HepG2 (cell line): ENCODE results near the gene CERS1. TPM values are rescaled to one million over a fixed set of nuclear protein-coding genes. Genes with fewer than 3 reads are reported as not detected.

Experiments used
- ARID4A ChIP-seq: sonication (generic); formaldehyde crosslinking; IDR thresholded peaks from 2 replicates; pipeline ENCODE4 v1.5.0; 2020; ENCODE audit warnings: mild to moderate bottlenecking, missing genetic modification reagents, borderline replicate concordance
- MAX ChIP-seq: IDR thresholded peaks from 2 replicates; pipeline ENCODE4 v1.6.1; 2012; ENCODE audit warnings: inconsistent platforms
- NFKB2 ChIP-seq: sonication (generic); formaldehyde crosslinking; IDR thresholded peaks from 2 replicates; pipeline ENCODE4 v1.4.0; 2020; ENCODE audit warnings: missing genetic modification reagents, borderline replicate concordance
- POGK ChIP-seq: sonication (generic); formaldehyde crosslinking; conservative IDR thresholded peaks from 2 replicates; pipeline ENCODE4 v1.8.0; 2022; ENCODE audit warnings: mild to moderate bottlenecking, moderate library complexity, missing genetic modification reagents
- REL ChIP-seq: sonication (generic); formaldehyde crosslinking; conservative IDR thresholded peaks from 2 replicates; pipeline ENCODE4 v1.8.0; 2022; ENCODE audit warnings: mild to moderate bottlenecking, missing genetic modification reagents, moderate library complexity
- YY1 ChIP-seq: IDR thresholded peaks from 2 replicates; pipeline ENCODE4 v1.6.1; 2011; ENCODE audit warnings: low read length, low read depth, moderate library complexity, mild to moderate bottlenecking; ENCODE audit not compliant: insufficient read depth, insufficient replicate concordance
- ZBTB49 ChIP-seq: sonication (generic); formaldehyde crosslinking; IDR thresholded peaks from 2 replicates; pipeline ENCODE4 v1.4.0; 2020; ENCODE audit warnings: missing genetic modification reagents, borderline replicate concordance
- ZBTB7B ChIP-seq: sonication (generic); formaldehyde crosslinking; IDR thresholded peaks from 2 replicates; pipeline ENCODE4 v1.4.0; 2020; ENCODE audit warnings: missing genetic modification reagents
- ZFP36L1 ChIP-seq: sonication (generic); formaldehyde crosslinking; IDR thresholded peaks from 2 replicates; pipeline ENCODE4 v1.8.0; 2022; ENCODE audit warnings: mild to moderate bottlenecking, missing genetic modification reagents, moderate library complexity
- ZNF282 ChIP-seq: fragments of 450-650 bp; IDR thresholded peaks from 2 replicates; pipeline ENCODE4 v1.6.1; 2018; ENCODE audit not compliant: partially characterized antibody
- ZNF484 ChIP-seq: sonication (generic); formaldehyde crosslinking; IDR thresholded peaks from 2 replicates; pipeline ENCODE4 v1.5.1; 2020; ENCODE audit warnings: mild to moderate bottlenecking, low read depth, missing genetic modification reagents, borderline replicate concordance
- ZNF597 ChIP-seq: sonication (generic); formaldehyde crosslinking; IDR thresholded peaks from 2 replicates; pipeline ENCODE4 v1.5.0; 2020; ENCODE audit warnings: missing genetic modification reagents
- ZNF672 ChIP-seq: sonication (generic); formaldehyde crosslinking; IDR thresholded peaks from 2 replicates; pipeline ENCODE4 v1.8.1; 2022; ENCODE audit warnings: missing genetic modification reagents
- ZNF709 ChIP-seq: sonication (generic); formaldehyde crosslinking; IDR thresholded peaks from 2 replicates; pipeline ENCODE4 v1.5.0; 2020; ENCODE audit warnings: mild to moderate bottlenecking, missing genetic modification reagents
- polyA plus RNA-seq, 8 experiments: library from polyadenylated mRNA; depleted of rRNA in 3 of 8; stranded (reverse) in 7 of 8; unstranded in 1 of 8; fragments of >200 nt; fragmentation: Illumina TruSeq in 4 of 8; extraction: Trizol in 4 of 8; gene quantifications; 2 replicates each; pipeline versions ENCODE4 v1.2.1 to v1.2.3, GENCODE V29; 2011 to 2016; ENCODE audit warnings: low read depth in 4 of 8, missing spikeins in 1 of 8, mixed read lengths in 1 of 8; ENCODE audit not compliant: insufficient read depth in 1 of 8
- total RNA-seq, 5 experiments: library from RNA; depleted of rRNA; stranded (reverse); fragments of >200 nt; fragmentation: Illumina TruSeq; extraction: Trizol; gene quantifications; 2 replicates each; pipeline ENCODE4 v1.2.3, GENCODE V29; 2016; ENCODE audit warnings: low read depth in 1 of 5

The CERS1 gene
- total and polyA plus RNA-seq, 2 of the 13 experiments (the other 11 are each of a cell fraction or from before 2014, with no cell fraction given): 4.6 to 9.8 TPM

GRCh38 chr19:18831524-18832305 lies 64.2 kb downstream of the CERS1 start, which contains the start of gene UPF1 (continued):
- TF ChIP-seq ZBTB49 (CRISPR knock-in tag) (no peak), POGK (CRISPR knock-in tag) (0 out of 2 replicates have a peak, but pooled peaks have one; percentile 51), REL (CRISPR knock-in tag) (0 out of 2 replicates have a peak, but pooled peaks have one; percentile 10), ZNF672 (CRISPR knock-in tag) (no peak), ZFP36L1 (CRISPR knock-in tag) (no peak), MAX (peak; percentile 70), NFKB2 (CRISPR knock-in tag) (0 out of 2 replicates have a peak, but pooled peaks have one; percentile 28), YY1 (peak; percentile 54), ARID4A (CRISPR knock-in tag) (0 out of 2 replicates have a peak, but pooled peaks have one; percentile 65), ZNF484 (CRISPR knock-in tag) (no peak), ZNF709 (peak; percentile 50; the same call in 1 of the 2 replicates), ZBTB7B (CRISPR knock-in tag) (peak; percentile 60; the same call in 1 of the 2 replicates), ZNF282 (no peak), ZNF597 (no peak)
